NAMALWA (cell line): Measurements from ENCODE around the gene TMEM38A.
A peak's percentile ranks its signal among the peaks of the same experiment; 100 is the strongest.
"Not testable (repeated sequence)": the region's sequence is repeated elsewhere in the genome, so short reads cannot be mapped to it uniquely, and the experiment has no call there.

ENCODE experiments used
- DNase-seq: peaks from one replicate; pipeline ENCODE4 v3.0.0-alpha.2; 2015; ENCODE audit warnings: low spot score

Gene TMEM38A

GRCh38 chr19:16677055-16677454, 16.1 kb downstream of the TMEM38A start:
- no peak for DNase-seq

GRCh38 chr19:16678498-16678897, 17.6 kb downstream of the TMEM38A start:
- no peak for DNase-seq

- DNase-seq = no peak
Measured at GRCh38 chr19:16679811-16680210, 18.9 kb downstream of the TMEM38A start.

GRCh38 chr19:16682539-16682938, 21.6 kb downstream of the TMEM38A start:
- DNase-seq = no peak

- DNase-seq = no peak
Measured at GRCh38 chr19:16684216-16684615, 23.3 kb downstream of the TMEM38A start.

- no peak for DNase-seq
Measured at GRCh38 chr19:16688084-16688483, 27.1 kb downstream of the TMEM38A start.

- DNase-seq = no peak
Measured at GRCh38 chr19:16698914-16699313, 38.0 kb downstream of the TMEM38A start.

- DNase-seq = no peak
Measured at GRCh38 chr19:16702123-16702522, 41.2 kb downstream of the TMEM38A start.

- DNase-seq = no peak
Measured at GRCh38 chr19:16703677-16704076, 42.7 kb downstream of the TMEM38A start.

GRCh38 chr19:16710870-16711269, 49.9 kb downstream of the TMEM38A start:
- DNase-seq = not testable (repeated sequence)

GRCh38 chr19:16712295-16712694, 51.4 kb downstream of the TMEM38A start:
- not testable (repeated sequence) for DNase-seq

- peak; percentile 68 for DNase-seq
Measured at GRCh38 chr19:16714702-16715287, 53.9 kb downstream of the TMEM38A start.

GRCh38 chr19:16715611-16716010, 54.7 kb downstream of the TMEM38A start:
- DNase-seq = no peak

- DNase-seq = no peak
Measured at GRCh38 chr19:16721051-16721450, 60.1 kb downstream of the TMEM38A start.

GRCh38 chr19:16722591-16722990, 61.7 kb downstream of the TMEM38A start:
- no peak for DNase-seq

- DNase-seq = no peak
Measured at GRCh38 chr19:16726916-16727315, 66.0 kb downstream of the TMEM38A start.

- not testable (repeated sequence) for DNase-seq
Measured at GRCh38 chr19:16735650-16736266, 74.8 kb downstream of the TMEM38A start.

GRCh38 chr19:16736709-16737108, 75.8 kb downstream of the TMEM38A start:
- DNase-seq = peak; percentile 27

GRCh38 chr19:16737911-16738310, 77.0 kb downstream of the TMEM38A start:
- no peak for DNase-seq

GRCh38 chr19:16739546-16739945, 78.6 kb downstream of the TMEM38A start:
- DNase-seq = peak; percentile 22
